ENCODE measurements around the gene B3GALT4. TPM values are rescaled to one million over a fixed set of nuclear protein-coding genes. Genes with fewer than 3 reads are reported as not detected.

B3GALT4 gene
- total and polyA plus RNA-seq, 2 of the 13 experiments (the other 11 are each of a cell fraction or from before 2014, with no cell fraction given) = 0.04 to 0.27 TPM

DNA sequence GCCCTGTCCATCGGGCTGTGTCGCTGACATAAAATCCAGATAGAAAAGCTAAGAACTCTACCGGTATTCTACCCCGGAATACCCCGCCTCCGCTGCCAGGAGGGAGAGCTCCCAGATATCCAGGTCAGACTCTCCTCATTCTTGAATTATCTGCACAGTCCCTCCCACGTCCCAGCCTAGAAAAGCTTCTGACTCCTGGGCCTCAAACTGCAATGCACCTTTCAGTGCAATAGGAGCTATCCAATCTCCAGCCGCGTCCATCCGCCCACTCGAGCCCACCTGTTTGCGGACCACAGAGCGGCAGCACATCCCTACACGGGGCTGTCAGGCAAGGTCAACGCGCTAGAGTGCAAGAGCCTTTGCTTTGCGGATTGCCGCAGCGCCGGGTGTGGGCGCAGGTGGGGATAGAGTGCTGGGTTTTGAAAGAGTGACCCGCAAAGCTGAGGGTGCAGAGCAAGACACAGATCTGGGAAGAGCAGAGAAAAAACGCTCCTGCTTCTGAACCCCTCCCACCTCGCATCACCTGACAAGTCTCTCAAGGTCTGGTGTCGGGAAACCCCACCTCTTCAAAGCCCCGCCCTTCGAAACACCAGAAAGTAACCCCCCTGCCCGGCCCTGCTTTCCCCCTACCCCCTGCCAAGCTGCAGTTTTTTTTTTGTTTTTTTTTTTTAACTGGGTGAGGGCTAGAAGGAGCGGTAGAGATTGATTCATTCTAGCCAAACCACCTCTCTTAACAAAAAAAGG lies 35.6 kb downstream of the B3GALT4 start (continued):
- TF ChIP-seq, protein P1, sequence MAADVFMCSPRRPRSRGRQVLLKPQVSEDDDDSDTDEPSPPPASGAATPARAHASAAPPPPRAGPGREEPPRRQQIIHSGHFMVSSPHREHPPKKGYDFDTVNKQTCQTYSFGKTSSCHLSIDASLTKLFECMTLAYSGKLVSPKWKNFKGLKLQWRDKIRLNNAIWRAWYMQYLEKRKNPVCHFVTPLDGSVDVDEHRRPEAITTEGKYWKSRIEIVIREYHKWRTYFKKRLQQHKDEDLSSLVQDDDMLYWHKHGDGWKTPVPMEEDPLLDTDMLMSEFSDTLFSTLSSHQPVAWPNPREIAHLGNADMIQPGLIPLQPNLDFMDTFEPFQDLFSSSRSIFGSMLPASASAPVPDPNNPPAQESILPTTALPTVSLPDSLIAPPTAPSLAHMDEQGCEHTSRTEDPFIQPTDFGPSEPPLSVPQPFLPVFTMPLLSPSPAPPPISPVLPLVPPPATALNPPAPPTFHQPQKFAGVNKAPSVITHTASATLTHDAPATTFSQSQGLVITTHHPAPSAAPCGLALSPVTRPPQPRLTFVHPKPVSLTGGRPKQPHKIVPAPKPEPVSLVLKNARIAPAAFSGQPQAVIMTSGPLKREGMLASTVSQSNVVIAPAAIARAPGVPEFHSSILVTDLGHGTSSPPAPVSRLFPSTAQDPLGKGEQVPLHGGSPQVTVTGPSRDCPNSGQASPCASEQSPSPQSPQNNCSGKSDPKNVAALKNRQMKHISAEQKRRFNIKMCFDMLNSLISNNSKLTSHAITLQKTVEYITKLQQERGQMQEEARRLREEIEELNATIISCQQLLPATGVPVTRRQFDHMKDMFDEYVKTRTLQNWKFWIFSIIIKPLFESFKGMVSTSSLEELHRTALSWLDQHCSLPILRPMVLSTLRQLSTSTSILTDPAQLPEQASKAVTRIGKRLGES (CRISPR knock-in tag; IDR thresholded peaks at IDR 0.05; ENCODE audit: borderline replicate concordance) = no peak
- TF ChIP-seq TEF (CRISPR knock-in tag; IDR thresholded peaks at IDR 0.05) (no peak), NKX3-1 (CRISPR knock-in tag; IDR thresholded peaks at IDR 0.05) (no peak), KDM5A (IDR thresholded peaks at IDR 0.05; ENCODE audit: borderline replicate concordance, low read length) (no peak; the same call in 1 of the 2 replicates), ZNF629 (CRISPR knock-in tag; conservative IDR thresholded peaks at IDR 0.05) (no peak), ZNF280D (CRISPR knock-in tag; IDR thresholded peaks at IDR 0.05) (no peak), HOXA5 (CRISPR knock-in tag; IDR thresholded peaks at IDR 0.05) (peak; percentile 73), CCDC6 (CRISPR knock-in tag; IDR thresholded peaks at IDR 0.05) (no peak)
- TF ChIP-seq, protein P2, sequence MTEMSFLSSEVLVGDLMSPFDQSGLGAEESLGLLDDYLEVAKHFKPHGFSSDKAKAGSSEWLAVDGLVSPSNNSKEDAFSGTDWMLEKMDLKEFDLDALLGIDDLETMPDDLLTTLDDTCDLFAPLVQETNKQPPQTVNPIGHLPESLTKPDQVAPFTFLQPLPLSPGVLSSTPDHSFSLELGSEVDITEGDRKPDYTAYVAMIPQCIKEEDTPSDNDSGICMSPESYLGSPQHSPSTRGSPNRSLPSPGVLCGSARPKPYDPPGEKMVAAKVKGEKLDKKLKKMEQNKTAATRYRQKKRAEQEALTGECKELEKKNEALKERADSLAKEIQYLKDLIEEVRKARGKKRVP (CRISPR knock-in tag; IDR thresholded peaks at IDR 0.05) = peak in 1 of 2 experiments; percentile 42; a peak in 1 of 4 replicates
- TF ChIP-seq, protein P3, sequence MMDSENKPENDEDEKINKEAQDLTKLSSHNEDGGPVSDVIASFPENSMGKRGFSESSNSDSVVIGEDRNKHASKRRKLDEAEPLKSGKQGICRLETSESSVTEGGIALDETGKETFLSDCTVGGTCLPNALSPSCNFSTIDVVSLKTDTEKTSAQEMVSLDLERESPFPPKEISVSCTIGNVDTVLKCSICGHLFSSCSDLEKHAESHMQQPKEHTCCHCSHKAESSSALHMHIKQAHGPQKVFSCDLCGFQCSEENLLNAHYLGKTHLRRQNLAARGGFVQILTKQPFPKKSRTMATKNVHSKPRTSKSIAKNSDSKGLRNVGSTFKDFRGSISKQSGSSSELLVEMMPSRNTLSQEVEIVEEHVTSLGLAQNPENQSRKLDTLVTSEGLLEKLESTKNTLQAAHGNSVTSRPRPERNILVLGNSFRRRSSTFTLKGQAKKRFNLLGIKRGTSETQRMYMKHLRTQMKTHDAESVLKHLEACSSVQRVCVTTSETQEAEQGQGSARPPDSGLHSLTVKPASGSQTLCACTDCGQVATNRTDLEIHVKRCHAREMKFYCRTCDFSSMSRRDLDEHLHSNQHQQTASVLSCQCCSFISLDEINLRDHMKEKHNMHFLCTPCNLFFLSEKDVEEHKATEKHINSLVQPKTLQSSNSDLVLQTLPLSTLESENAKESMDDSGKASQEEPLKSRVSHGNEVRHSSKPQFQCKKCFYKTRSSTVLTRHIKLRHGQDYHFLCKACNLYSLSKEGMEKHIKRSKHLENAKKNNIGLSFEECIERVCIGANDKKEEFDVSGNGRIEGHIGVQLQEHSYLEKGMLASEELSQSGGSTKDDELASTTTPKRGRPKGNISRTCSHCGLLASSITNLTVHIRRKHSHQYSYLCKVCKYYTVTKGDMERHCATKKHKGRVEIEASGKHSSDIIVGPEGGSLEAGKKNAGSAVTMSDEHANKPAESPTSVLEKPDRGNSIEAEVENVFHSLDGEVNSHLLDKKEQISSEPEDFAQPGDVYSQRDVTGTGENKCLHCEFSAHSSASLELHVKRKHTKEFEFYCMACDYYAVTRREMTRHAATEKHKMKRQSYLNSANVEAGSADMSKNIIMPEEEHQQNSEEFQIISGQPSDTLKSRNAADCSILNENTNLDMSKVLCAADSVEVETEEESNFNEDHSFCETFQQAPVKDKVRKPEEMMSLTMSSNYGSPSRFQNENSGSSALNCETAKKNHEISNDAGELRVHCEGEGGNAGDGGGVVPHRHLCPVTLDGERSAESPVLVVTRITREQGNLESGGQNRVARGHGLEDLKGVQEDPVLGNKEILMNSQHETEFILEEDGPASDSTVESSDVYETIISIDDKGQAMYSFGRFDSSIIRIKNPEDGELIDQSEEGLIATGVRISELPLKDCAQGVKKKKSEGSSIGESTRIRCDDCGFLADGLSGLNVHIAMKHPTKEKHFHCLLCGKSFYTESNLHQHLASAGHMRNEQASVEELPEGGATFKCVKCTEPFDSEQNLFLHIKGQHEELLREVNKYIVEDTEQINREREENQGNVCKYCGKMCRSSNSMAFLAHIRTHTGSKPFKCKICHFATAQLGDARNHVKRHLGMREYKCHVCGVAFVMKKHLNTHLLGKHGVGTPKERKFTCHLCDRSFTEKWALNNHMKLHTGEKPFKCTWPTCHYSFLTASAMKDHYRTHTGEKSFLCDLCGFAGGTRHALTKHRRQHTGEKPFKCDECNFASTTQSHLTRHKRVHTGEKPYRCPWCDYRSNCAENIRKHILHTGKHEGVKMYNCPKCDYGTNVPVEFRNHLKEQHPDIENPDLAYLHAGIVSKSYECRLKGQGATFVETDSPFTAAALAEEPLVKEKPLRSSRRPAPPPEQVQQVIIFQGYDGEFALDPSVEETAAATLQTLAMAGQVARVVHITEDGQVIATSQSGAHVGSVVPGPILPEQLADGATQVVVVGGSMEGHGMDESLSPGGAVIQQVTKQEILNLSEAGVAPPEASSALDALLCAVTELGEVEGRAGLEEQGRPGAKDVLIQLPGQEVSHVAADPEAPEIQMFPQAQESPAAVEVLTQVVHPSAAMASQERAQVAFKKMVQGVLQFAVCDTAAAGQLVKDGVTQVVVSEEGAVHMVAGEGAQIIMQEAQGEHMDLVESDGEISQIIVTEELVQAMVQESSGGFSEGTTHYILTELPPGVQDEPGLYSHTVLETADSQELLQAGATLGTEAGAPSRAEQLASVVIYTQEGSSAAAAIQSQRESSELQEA (CRISPR knock-in tag; IDR thresholded peaks at IDR 0.05; ENCODE audit: not compliant biosample characterization) = no peak
